Measurements from ENCODE around the gene FDPS.

FDPS gene

DNA sequence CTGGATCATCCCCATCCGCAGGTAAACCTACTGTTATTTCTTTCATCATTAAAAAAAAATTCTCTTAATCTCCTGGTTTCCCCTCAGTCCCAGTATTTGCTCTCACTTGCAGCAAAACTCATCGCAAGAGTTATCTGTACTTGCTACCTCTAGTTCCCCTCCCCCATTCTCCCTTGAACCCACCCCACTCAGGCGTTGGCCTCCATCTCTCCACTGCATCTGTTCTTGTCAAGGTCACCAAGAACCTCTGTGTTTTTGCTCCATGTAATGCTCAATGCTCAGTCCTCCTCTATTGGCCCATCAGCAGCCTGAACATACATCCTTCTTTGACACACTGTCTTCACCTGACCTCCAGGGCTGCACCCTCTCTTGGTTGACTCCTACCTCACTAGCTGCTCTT, 12.0 kb upstream of the FDPS start:
- TF ChIP-seq, protein P1, sequence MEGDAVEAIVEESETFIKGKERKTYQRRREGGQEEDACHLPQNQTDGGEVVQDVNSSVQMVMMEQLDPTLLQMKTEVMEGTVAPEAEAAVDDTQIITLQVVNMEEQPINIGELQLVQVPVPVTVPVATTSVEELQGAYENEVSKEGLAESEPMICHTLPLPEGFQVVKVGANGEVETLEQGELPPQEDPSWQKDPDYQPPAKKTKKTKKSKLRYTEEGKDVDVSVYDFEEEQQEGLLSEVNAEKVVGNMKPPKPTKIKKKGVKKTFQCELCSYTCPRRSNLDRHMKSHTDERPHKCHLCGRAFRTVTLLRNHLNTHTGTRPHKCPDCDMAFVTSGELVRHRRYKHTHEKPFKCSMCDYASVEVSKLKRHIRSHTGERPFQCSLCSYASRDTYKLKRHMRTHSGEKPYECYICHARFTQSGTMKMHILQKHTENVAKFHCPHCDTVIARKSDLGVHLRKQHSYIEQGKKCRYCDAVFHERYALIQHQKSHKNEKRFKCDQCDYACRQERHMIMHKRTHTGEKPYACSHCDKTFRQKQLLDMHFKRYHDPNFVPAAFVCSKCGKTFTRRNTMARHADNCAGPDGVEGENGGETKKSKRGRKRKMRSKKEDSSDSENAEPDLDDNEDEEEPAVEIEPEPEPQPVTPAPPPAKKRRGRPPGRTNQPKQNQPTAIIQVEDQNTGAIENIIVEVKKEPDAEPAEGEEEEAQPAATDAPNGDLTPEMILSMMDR (conservative IDR thresholded peaks at IDR 0.05; ENCODE audit: low read depth, low read length): no peak
- DNase-seq (ENCODE audit: low read depth): no peak

GRCh38 chr1:155297384-155297783, 11.3 kb upstream of the FDPS start:
- H3K4me3 ChIP-seq (ENCODE audit: low read length): no peak overlapping the region
- no peak for DNase-seq (ENCODE audit: low read depth)
- TF ChIP-seq, protein P1 (conservative IDR thresholded peaks at IDR 0.05; ENCODE audit: low read depth, low read length): no peak

More for the DNA sequence above, 12.0 kb upstream of the FDPS start:
- no peak overlapping the region for H3K4me3 ChIP-seq (ENCODE audit: low read length)

DNA sequence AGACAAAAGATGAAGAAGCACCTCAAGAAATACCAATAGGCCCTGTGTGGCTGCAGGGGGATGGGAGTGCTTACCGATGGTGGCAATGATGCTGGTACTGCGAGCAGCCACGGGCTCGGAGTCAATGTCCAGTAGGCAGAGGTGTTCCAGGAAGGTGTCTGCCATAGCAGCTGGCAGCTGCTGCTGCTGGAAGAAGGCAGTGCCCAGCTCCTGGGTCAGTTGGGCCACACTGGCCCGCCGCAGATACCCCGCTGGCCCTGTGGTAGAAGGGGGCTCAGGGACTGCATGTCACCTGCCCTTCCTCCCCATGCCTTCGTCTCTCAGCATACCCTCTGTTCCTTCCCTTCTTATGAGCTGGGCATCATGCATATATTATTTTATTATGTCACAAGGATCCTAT, 8.6 kb upstream of the FDPS start:
- TF ChIP-seq, protein P1 (conservative IDR thresholded peaks at IDR 0.05; ENCODE audit: low read depth, low read length): no peak
- DNase-seq (ENCODE audit: low read depth): no peak
- H3K4me3 ChIP-seq (ENCODE audit: low read length): no peak overlapping the region

DNA sequence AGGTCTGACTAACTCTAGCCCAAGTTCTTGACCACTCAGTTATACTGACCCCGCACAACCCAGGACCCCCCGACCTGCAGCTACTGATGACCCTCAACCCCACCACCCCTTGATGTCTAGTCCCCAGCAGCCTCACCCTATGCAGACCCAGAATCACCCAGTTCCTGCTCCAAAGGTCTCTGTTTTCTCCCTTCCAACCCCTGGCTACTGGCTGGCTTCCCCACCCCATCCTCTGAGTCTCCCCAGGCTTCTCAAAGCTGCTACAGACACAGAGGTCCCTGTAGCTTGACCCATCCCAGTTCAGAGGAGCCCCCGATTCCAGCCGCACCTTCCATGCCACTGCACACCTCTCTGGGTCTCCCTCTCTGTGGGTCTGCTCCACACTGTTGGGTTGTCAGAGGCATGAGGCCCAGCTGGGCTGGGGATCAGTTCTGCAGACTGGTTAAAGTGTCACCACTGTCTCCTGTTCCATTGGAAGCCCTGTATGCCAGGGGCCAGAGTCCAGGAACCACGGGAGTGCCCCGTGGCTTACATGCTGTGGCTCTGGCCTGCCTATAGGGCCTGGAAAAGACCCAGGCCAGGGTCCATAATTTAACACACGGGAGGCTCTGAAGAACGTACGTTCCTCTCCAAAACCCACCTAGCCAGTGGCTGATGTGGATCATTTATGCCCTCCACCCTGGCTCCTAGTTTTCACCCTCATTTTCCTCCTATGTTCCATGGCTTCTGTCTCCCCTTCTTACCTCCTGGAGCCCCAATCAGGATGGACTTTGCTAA, 7.9 kb upstream of the FDPS start:
- TF ChIP-seq, protein P1 (conservative IDR thresholded peaks at IDR 0.05; ENCODE audit: low read depth, low read length): no peak
- H3K4me3 ChIP-seq (ENCODE audit: low read length): no peak overlapping the region
- DNase-seq (ENCODE audit: low read depth): no peak

DNA sequence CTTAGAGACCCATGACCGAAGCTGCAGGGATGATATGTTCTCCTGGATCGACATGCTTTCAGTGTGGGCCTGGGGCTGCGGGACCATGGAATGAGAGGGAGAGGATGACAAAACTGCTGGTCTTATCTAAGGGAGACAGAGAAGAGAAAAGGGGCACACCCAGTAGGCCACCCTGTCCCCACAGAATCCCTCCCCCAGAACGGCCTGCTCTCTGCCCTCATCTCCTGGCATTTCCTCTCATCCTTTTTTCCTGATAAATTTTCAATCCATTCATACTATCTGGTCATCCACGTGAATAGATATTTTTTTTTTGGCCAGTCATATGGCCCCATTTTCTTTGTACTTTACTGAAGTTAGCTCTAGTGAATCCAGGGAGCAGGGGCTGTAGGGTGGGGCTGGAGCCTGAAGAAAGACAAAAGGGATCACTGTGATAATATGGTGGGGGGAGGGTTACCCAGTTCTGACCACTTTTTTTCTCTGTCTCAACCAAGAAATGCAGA, 7.3 kb upstream of the FDPS start, which contains the start of gene PKLR:
TSS of gene PKLR (minus strand) at position 97 of the 500 bp plus-strand sequence. CDS start at position 54, 43 bp downstream.
- no peak for DNase-seq (ENCODE audit: low read depth)
- no peak within 1 kb of the TSS for H3K4me3 ChIP-seq (ENCODE audit: low read length)
- TF ChIP-seq, protein P1 (conservative IDR thresholded peaks at IDR 0.05; ENCODE audit: low read depth, low read length): no peak

DNA sequence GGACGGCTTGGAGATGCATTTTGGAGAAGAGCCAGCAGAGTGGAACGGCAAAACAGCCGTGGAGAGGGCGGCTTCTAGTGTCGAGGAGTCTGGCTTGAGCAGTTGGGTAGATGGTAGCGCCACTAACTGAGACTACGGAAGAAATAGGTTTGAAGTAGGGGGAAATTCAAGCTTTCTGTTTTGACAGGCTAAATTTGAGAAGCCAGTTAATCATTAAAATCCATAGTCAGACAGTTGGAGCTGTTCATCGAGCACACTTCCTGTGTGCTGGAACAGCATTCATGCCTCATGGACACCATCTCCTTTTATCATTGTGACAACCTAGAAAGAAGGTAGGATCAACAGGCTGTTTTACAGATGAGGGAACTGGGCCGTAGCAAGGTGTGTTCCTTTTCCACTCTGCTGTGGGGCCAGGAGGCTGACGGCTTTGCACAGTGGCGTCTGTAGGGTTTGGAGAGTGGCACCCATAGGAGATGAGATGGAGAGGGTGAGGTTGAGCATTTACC, 4.1 kb upstream of the FDPS start:
- TF ChIP-seq, protein P1 (conservative IDR thresholded peaks at IDR 0.05; ENCODE audit: low read depth, low read length): no peak
- no peak for DNase-seq (ENCODE audit: low read depth)

More for the DNA sequence above, 4.1 kb upstream of the FDPS start:
- no peak overlapping the region for H3K4me3 ChIP-seq (ENCODE audit: low read length)
